Cardiac fibroblast (primary cell): ENCODE data around the gene NTRK3.
"Not testable (repeated sequence)": the region's sequence is repeated elsewhere in the genome, so short reads cannot be mapped to it uniquely, and the experiment has no call there.

Experiments used
- DNase-seq, 2 donors: peaks; one replicate each; pipeline versions ENCODE4 v3.0.0 to v3.0.0-alpha.2; 2010; ENCODE audit warnings: low read depth in 2 of 2
- H3K4me3 ChIP-seq, 2 donors: replicated peaks in 1 of 2; 1 replicate in 1 of 2; 2 replicates in 1 of 2; pipeline ENCODE4 v1.5.1; 2011; ENCODE audit warnings: low read depth in 2 of 2, low read length in 2 of 2, mild to moderate bottlenecking in 2 of 2, moderate library complexity in 1 of 2
- CTCF ChIP-seq: IDR thresholded peaks from one replicate; pipeline ENCODE4 v1.5.1; 2011; ENCODE audit warnings: low read depth, mild to moderate bottlenecking, low read length, inconsistent platforms

NTRK3 gene

GRCh38 chr15:87848012-87848411 is 408.5 kb downstream of the NTRK3 start:
- no peak for DNase-seq
- no peak overlapping the region for H3K4me3 ChIP-seq
- no peak for TF ChIP-seq CTCF

GRCh38 chr15:87846746-87847145 is 409.8 kb downstream of the NTRK3 start:
- no peak for TF ChIP-seq CTCF
- DNase-seq, result peak in 1 of 2 donors; percentile 20
- no peak overlapping the region for H3K4me3 ChIP-seq

DNA sequence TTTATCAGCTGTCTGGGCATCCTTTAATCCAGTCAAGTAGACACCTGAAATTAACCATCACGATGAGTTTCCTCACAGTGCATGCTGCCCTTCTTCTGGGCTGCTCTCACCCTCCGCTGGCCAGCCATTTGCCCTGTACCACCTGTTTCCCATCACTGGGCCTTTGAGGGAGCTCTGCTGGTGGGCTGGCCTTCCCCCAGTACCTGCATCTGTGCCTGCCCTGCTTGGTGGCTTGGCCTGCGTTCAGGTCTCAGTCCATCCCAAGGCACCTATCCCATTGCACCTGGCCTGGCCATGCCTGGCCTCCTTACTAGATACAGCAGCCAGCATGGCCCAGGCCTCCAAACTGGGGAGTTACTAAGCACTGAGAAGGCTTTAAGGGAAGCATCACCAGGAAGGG is 413.2 kb downstream of the NTRK3 start:
- no peak for TF ChIP-seq CTCF
- DNase-seq, result no peak
- H3K4me3 ChIP-seq, result no peak overlapping the region

GRCh38 chr15:87841426-87841998 is 415.0 kb downstream of the NTRK3 start:
- H3K4me3 ChIP-seq, result no peak overlapping the region
- DNase-seq, result no peak
- TF ChIP-seq CTCF, result no peak

- not testable (repeated sequence) for H3K4me3 ChIP-seq, DNase-seq
Measured at GRCh38 chr15:87835830-87836229, 420.7 kb downstream of the NTRK3 start.

- H3K4me3 ChIP-seq, result not testable (repeated sequence)
Measured at GRCh38 chr15:87833333-87833732, 423.2 kb downstream of the NTRK3 start.

GRCh38 chr15:87829332-87830050 is 427.0 kb downstream of the NTRK3 start:
- H3K4me3 ChIP-seq, result no peak overlapping the region
- DNase-seq, result peak in 1 of 2 donors; percentile 54
- TF ChIP-seq CTCF, result no peak

More at GRCh38 chr15:87833333-87833732, 423.2 kb downstream of the NTRK3 start:
- not testable (repeated sequence) for DNase-seq

DNA sequence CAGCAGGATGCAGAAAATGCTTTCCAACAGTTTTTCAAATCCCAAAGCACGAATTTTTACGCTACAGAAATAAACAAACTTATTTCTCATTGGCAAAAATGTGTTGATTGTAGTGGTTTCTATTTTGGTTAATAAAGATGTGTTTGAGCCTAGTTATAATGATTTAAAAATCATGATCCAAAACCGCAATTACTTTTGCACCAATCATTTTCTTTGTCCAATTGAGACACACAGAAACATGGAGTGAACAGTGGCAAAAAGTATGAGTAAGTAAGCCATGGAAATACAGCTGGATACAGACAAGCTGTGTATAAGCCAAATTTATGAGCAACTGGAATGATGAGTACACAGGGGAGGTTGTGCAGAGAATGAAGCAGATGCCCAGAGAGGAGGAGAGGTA is 427.9 kb downstream of the NTRK3 start:
- no peak for TF ChIP-seq CTCF
- no peak for DNase-seq
- H3K4me3 ChIP-seq, result no peak overlapping the region
